GM23338 (cell line): ENCODE measurements around the gene DAB1. TPM values are rescaled to one million over a fixed set of nuclear protein-coding genes. Genes with fewer than 3 reads are reported as not detected.

Experiments
- ATAC-seq: fragments of 200-7000 bp; cut with Tn5 transposase; 3 replicates; pipeline ENCODE4 v1.9.1; 2020
- DNase-seq: peaks from one replicate; pipeline ENCODE4 v3.0.0-alpha.2; 2015; ENCODE audit warnings: low spot score
- H2AFZ ChIP-seq: fragments of 200-600 bp; sonication (generic); 2 replicates; pipeline ENCODE4 v1.8.0; 2016; ENCODE audit warnings: antibody characterized with exemption, mild to moderate bottlenecking, moderate library complexity
- H3F3A ChIP-seq: fragments of 200-600 bp; sonication (generic); replicated peaks from 2 replicates; pipeline ENCODE4 v1.8.0; 2017; ENCODE audit warnings: antibody characterized with exemption, mixed run types, low read depth
- H3K27ac ChIP-seq: fragments of 200-600 bp; sonication (generic); 2 replicates; pipeline ENCODE4 v1.6.1; 2016; ENCODE audit warnings: low read depth
- H3K27me3 ChIP-seq: fragments of 200-600 bp; sonication (generic); 2 replicates; pipeline ENCODE4 v1.8.0; 2016; ENCODE audit warnings: mild to moderate bottlenecking, mixed run types, moderate library complexity; ENCODE audit not compliant: insufficient read depth
- H3K36me3 ChIP-seq: fragments of 200-600 bp; sonication (generic); 2 replicates; pipeline ENCODE4 v1.8.0; 2016; ENCODE audit warnings: mild to moderate bottlenecking; ENCODE audit not compliant: insufficient read depth
- H3K4me1 ChIP-seq: fragments of 200-600 bp; sonication (generic); 2 replicates; pipeline ENCODE4 v1.8.0; 2016; ENCODE audit warnings: mild to moderate bottlenecking, moderate library complexity; ENCODE audit not compliant: insufficient read depth
- H3K4me2 ChIP-seq: fragments of 200-600 bp; sonication (generic); 2 replicates; pipeline ENCODE4 v1.7.1; 2017; ENCODE audit warnings: mixed run types
- H3K4me3 ChIP-seq: fragments of 200-600 bp; sonication (generic); 2 replicates; pipeline ENCODE4 v1.6.1; 2016; ENCODE audit warnings: mixed run types
- H3K79me2 ChIP-seq: fragments of 200-600 bp; sonication (generic); replicated peaks from 2 replicates; pipeline ENCODE4 v1.8.0; 2017; ENCODE audit warnings: mild to moderate bottlenecking; ENCODE audit not compliant: insufficient read depth
- H3K9me2 ChIP-seq: fragments of 200-600 bp; sonication (generic); 2 replicates; pipeline ENCODE4 v1.8.0; 2017; ENCODE audit not compliant: insufficient read depth
- H4K20me1 ChIP-seq: fragments of 200-600 bp; sonication (generic); replicated peaks from 2 replicates; pipeline ENCODE4 v1.8.0; 2017; ENCODE audit warnings: mild to moderate bottlenecking; ENCODE audit not compliant: insufficient read depth
- H3K27ac Mint-ChIP-seq: 2 replicates; pipeline ENCODE4 v1.8.0; 2020; ENCODE audit warnings: inconsistent platforms, mild to moderate bottlenecking, moderate library complexity, mixed read lengths
- H3K27me3 Mint-ChIP-seq: 3 replicates; pipeline ENCODE4 v1.8.0; 2022; ENCODE audit warnings: low read depth, mild to moderate bottlenecking, moderate library complexity, mixed read lengths, inconsistent platforms; ENCODE audit not compliant: insufficient read depth, poor library complexity
- H3K36me3 Mint-ChIP-seq: 3 replicates; pipeline ENCODE4 v1.8.0; 2021; ENCODE audit warnings: low read depth, mild to moderate bottlenecking, inconsistent platforms, moderate library complexity, mixed read lengths
- H3K4me1 Mint-ChIP-seq: 3 replicates; pipeline ENCODE4 v1.8.0; 2020; ENCODE audit warnings: mild to moderate bottlenecking, inconsistent platforms, mixed read lengths
- H3K4me3 Mint-ChIP-seq: 3 replicates; pipeline ENCODE4 v1.8.0; 2021; ENCODE audit warnings: moderate library complexity, mild to moderate bottlenecking, inconsistent platforms, mixed read lengths
- H3K9me3 Mint-ChIP-seq: 3 replicates; pipeline ENCODE4 v1.8.0; 2020; ENCODE audit warnings: moderate library complexity, mild to moderate bottlenecking, inconsistent platforms, mixed read lengths
- CREB1 ChIP-seq: fragments of 250-450 bp; sonication (Bioruptor Pico); IDR thresholded peaks from 2 replicates; pipeline ENCODE4 v1.5.0; 2020; ENCODE audit warnings: low read depth, mild to moderate bottlenecking, moderate library complexity
- CTCF ChIP-seq, 2 experiments: fragments of 200-600 bp in 1 of 2; sonication (generic) in 1 of 2; conservative IDR thresholded peaks; 2 replicates each; pipeline versions ENCODE4 v1.5.1 to v1.6.1; 2016 to 2017; ENCODE audit warnings: antibody characterized with exemption in 2 of 2, low read depth in 2 of 2, mild to moderate bottlenecking in 2 of 2, moderate library complexity in 1 of 2
- ETS1 ChIP-seq: IDR thresholded peaks from 2 replicates; pipeline ENCODE4 v1.6.1; 2016; ENCODE audit warnings: antibody characterized with exemption
- EZH2 ChIP-seq: fragments of 200-600 bp; sonication (generic); IDR thresholded peaks from one replicate; pipeline ENCODE4 v1.8.0; 2017; ENCODE audit warnings: antibody characterized with exemption, mild to moderate bottlenecking, low read depth; ENCODE audit not compliant: unreplicated experiment
- EZH2phosphoT487 ChIP-seq: fragments of 200-600 bp; sonication (generic); IDR thresholded peaks from one replicate; pipeline ENCODE4 v1.8.1; 2018; ENCODE audit warnings: antibody characterized with exemption; ENCODE audit not compliant: unreplicated experiment
- JUNB ChIP-seq: IDR thresholded peaks from one replicate; pipeline ENCODE4 v1.6.1; 2016; ENCODE audit warnings: antibody characterized with exemption; ENCODE audit not compliant: unreplicated experiment
- NANOG ChIP-seq: IDR thresholded peaks from 2 replicates; pipeline ENCODE4 v1.6.1; 2016; ENCODE audit warnings: antibody characterized with exemption, borderline replicate concordance
- POLR2AphosphoS5 ChIP-seq: IDR thresholded peaks from 2 replicates; pipeline ENCODE4 v1.6.1; 2016; ENCODE audit warnings: antibody characterized with exemption, low read depth
- REST ChIP-seq: IDR thresholded peaks from one replicate; pipeline ENCODE4 v1.6.1; 2018; ENCODE audit warnings: antibody characterized with exemption; ENCODE audit not compliant: unreplicated experiment
- STAT1 ChIP-seq: IDR thresholded peaks from one replicate; pipeline ENCODE4 v1.6.1; 2016; ENCODE audit warnings: antibody characterized with exemption; ENCODE audit not compliant: unreplicated experiment
- ZNF114 ChIP-seq: fragments of 250-450 bp; sonication (Bioruptor Pico); IDR thresholded peaks from 2 replicates; pipeline ENCODE4 v1.5.0; 2020; ENCODE audit warnings: mild to moderate bottlenecking, moderate library complexity
- ZNF331 ChIP-seq: fragments of 250-450 bp; sonication (Bioruptor Pico); IDR thresholded peaks from 2 replicates; pipeline ENCODE4 v1.5.0; 2020; ENCODE audit warnings: low read depth, mild to moderate bottlenecking, moderate library complexity
- ZNF462 ChIP-seq: fragments of 250-450 bp; sonication (Bioruptor Pico); IDR thresholded peaks from 2 replicates; pipeline ENCODE4 v1.5.0; 2020; ENCODE audit warnings: mild to moderate bottlenecking, moderate library complexity
- polyA plus RNA-seq: library from polyadenylated mRNA; unstranded; fragments of >200 nt; fragmentation: Nextera tagmentation; extraction: Ambion mirVana; gene quantifications from 2 replicates; pipeline ENCODE4 v1.2.1, GENCODE V29; 2016
- total RNA-seq: library from RNA; depleted of rRNA; stranded (reverse); fragments of >200 nt; shearing (Covaris generic); gene quantifications from 2 replicates; pipeline ENCODE4 v1.2.3, GENCODE V29; 2014

DAB1 gene
- total and polyA plus RNA-seq, 2 experiments from 2014 or later: 12.8 to 14.5 TPM

GRCh38 chr1:57129865-57130264 lies 294.0 kb downstream of the DAB1 start:
- Mint-ChIP-seq H3K27me3 (no peaks in the 10 kb centered on the region), H3K9me3 (no peaks in the 10 kb centered on the region), H3K27ac (no peak overlapping the region), H3K4me3 (no peak overlapping the region), H3K4me1 (peaks cover 8% of the 10 kb centered on the region), H3K36me3 (no peaks in the 10 kb centered on the region)
- H3K4me2 ChIP-seq: no peak overlapping the region
- no peaks in the 10 kb centered on the region for H3F3A ChIP-seq
- H3K4me3 ChIP-seq: no peak overlapping the region
- no peaks in the 10 kb centered on the region for H3K36me3 ChIP-seq
- no peak overlapping the region for H3K27ac ChIP-seq
- H3K9me2 ChIP-seq: no peaks in the 10 kb centered on the region
- DNase-seq (no peak), ATAC-seq (no peak)
- no peaks in the 10 kb centered on the region for H3K27me3 ChIP-seq
- no peaks in the 10 kb centered on the region for H3K79me2 ChIP-seq
- no peak overlapping the region for H2AFZ ChIP-seq
- TF ChIP-seq STAT1: no peak
- TF ChIP-seq JUNB: no peak
- no peak for TF ChIP-seq ETS1
- TF ChIP-seq ZNF331 (CRISPR knock-in tag): no peak
- TF ChIP-seq EZH2: no peak
- no peak for TF ChIP-seq POLR2AphosphoS5
- no peak for TF ChIP-seq ZNF114 (CRISPR knock-in tag)
- no peak for TF ChIP-seq CTCF (conservative IDR thresholded peaks at IDR 0.05; ENCODE audit: low read depth in 2 of 2)
- no peak for TF ChIP-seq NANOG
- no peak for TF ChIP-seq CREB1 (CRISPR knock-in tag)
- TF ChIP-seq ZNF462: no peak
- no peak for TF ChIP-seq EZH2phosphoT487
- no peak for TF ChIP-seq REST
- no peaks in the 10 kb centered on the region; the same call in 1 of the 2 replicates for H3K4me1 ChIP-seq
- H4K20me1 ChIP-seq: no peaks in the 10 kb centered on the region
